Measurements from ENCODE around the gene DOCK10. TPM values are rescaled to one million over a fixed set of nuclear protein-coding genes. Genes with fewer than 3 reads are reported as not detected.

DOCK10 gene
- total RNA-seq, 1 experiment from 2014 or later: 0.15 TPM

DNA sequence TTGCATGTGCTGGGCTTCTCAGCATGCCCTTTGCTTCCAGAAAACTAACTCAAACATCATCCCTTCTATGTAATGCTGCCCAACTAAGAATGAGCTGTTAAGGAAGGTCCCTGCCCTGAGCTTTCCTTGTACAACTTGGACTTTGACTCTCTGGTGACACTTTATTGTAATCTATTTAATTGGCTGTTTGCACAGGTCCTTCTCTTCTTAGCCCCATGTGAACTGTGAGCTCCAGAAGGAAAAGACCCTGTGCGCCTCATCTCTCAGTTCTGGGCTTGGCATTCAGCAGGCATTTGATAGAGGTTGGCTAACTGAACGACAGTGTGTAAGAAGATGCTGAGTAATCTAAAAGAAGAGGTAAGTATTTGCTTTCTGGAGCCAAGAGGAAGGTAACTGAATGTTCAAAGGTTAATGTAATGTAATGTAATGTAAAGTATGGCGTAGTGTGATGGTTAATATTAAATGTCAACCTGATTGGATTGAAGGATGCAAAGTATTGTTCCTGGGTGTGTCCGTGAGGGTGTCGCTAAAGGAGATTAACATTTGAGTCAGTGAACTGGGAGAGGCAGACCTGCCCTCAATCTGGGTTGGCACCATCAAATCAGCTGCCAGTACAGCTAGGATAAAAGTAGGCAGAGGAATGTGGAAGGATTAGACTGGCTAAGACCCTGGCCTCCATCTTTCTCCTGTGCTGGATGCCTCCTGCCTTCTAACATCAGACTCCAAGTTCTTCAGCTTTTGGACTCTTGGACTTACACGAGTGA is 265.3 kb downstream of the DOCK10 start:
- no peaks in the 10 kb centered on the region for H3K4me1 ChIP-seq (ENCODE audit: low read length)
- H3K9me2 ChIP-seq (replicated peaks; ENCODE audit: insufficient read depth, low read length): no peaks in the 10 kb centered on the region
- H3K9ac ChIP-seq (ENCODE audit: low read length): no peak overlapping the region
- H2AFZ ChIP-seq (ENCODE audit: low read length): no peak overlapping the region
- no peak overlapping the region for H3K4me3 ChIP-seq (ENCODE audit: low read length)
- H3K9me3 ChIP-seq (ENCODE audit: low read length): no peaks in the 10 kb centered on the region
- H4K20me1 ChIP-seq (ENCODE audit: insufficient read depth, low read depth, low read length): no peaks in the 10 kb centered on the region
- H3K27ac ChIP-seq (ENCODE audit: low read length): no peak overlapping the region
- no peak for DNase-seq
- no peaks in the 10 kb centered on the region for H3K27me3 ChIP-seq (ENCODE audit: low read length)
- H3K36me3 ChIP-seq (ENCODE audit: insufficient read depth, low read length): no peaks in the 10 kb centered on the region
- H3K4me2 ChIP-seq (ENCODE audit: low read depth, low read length, poor library complexity, severe bottlenecking): no peak overlapping the region
- H3K79me2 ChIP-seq (ENCODE audit: low read length): no peaks in the 10 kb centered on the region

DNA sequence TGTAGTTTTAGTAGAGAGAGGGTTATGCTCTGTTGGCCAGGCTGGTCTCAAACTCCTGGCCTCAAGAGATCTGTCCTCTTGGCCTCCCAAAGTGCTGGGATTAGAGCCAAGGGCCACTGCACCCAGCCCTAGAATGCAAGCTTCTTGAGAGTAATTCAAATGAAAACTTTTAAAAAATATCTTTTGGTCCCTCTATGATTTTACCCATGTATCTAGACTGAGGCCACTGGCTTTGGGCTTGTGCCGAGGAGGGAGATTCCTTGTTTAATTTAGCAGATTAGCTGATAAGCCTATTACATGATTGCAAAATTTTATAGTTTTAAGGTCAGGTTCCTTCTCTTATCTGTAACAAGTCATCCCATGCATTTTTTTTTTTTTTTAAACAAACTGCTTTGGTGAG is 266.6 kb downstream of the DOCK10 start:
- H3K27ac ChIP-seq (ENCODE audit: low read length): no peak overlapping the region
- no peak overlapping the region for H2AFZ ChIP-seq (ENCODE audit: low read length)
- no peaks in the 10 kb centered on the region for H3K36me3 ChIP-seq (ENCODE audit: insufficient read depth, low read length)
- H3K9me3 ChIP-seq (ENCODE audit: low read length): no peaks in the 10 kb centered on the region
- no peak overlapping the region for H3K4me3 ChIP-seq (ENCODE audit: low read length)
- H4K20me1 ChIP-seq (ENCODE audit: insufficient read depth, low read depth, low read length): no peaks in the 10 kb centered on the region
- H3K9me2 ChIP-seq (replicated peaks; ENCODE audit: insufficient read depth, low read length): no peaks in the 10 kb centered on the region
- no peak for DNase-seq
- no peak overlapping the region for H3K9ac ChIP-seq (ENCODE audit: low read length)
- H3K79me2 ChIP-seq (ENCODE audit: low read length): no peaks in the 10 kb centered on the region
- H3K4me1 ChIP-seq (ENCODE audit: low read length): no peaks in the 10 kb centered on the region
- H3K4me2 ChIP-seq (ENCODE audit: low read depth, low read length, poor library complexity, severe bottlenecking): no peak overlapping the region
- H3K27me3 ChIP-seq (ENCODE audit: low read length): no peaks in the 10 kb centered on the region

GRCh38 chr2:224774735-224775134 is 267.5 kb downstream of the DOCK10 start:
- H3K36me3 ChIP-seq (ENCODE audit: insufficient read depth, low read length): no peaks in the 10 kb centered on the region

DNA sequence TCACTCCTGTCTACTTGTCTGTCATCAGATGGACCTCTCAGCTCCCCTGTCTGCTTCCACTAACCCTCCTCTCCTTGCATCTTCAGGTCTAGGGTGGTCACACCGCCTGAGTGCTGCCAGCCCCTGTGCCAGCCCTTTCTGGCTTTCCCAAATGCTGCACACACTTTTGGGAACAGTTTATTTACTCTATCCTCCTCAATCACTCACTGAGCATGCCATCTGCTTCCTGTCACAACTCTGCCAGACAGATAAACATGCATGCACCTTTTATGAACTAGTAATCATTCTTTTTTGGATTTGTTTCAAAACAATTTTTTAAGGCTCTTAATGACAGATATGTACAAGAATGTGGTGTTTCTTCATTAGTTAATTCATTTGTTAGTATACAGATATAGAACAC is 269.8 kb downstream of the DOCK10 start:
- H3K27me3 ChIP-seq (ENCODE audit: low read length): no peaks in the 10 kb centered on the region; the same call in 1 of the 2 replicates
- no peak overlapping the region for H3K27ac ChIP-seq (ENCODE audit: low read length)
- H3K9me2 ChIP-seq (replicated peaks; ENCODE audit: insufficient read depth, low read length): no peaks in the 10 kb centered on the region
- H3K9ac ChIP-seq (ENCODE audit: low read length): no peak overlapping the region
- no peak overlapping the region for H3K4me2 ChIP-seq (ENCODE audit: low read depth, low read length, poor library complexity, severe bottlenecking)
- no peaks in the 10 kb centered on the region for H4K20me1 ChIP-seq (ENCODE audit: insufficient read depth, low read depth, low read length)
- H3K79me2 ChIP-seq (ENCODE audit: low read length): no peaks in the 10 kb centered on the region
- no peaks in the 10 kb centered on the region for H3K9me3 ChIP-seq (ENCODE audit: low read length)
- H3K36me3 ChIP-seq (ENCODE audit: insufficient read depth, low read length): no peaks in the 10 kb centered on the region
- H2AFZ ChIP-seq (ENCODE audit: low read length): no peak overlapping the region
- no peak overlapping the region for H3K4me3 ChIP-seq (ENCODE audit: low read length)
- H3K4me1 ChIP-seq (ENCODE audit: low read length): no peaks in the 10 kb centered on the region
- DNase-seq: no peak

More at GRCh38 chr2:224774735-224775134, 267.5 kb downstream of the DOCK10 start:
- Histone ChIP-seq H3K9ac (ENCODE audit: low read length) (no peak overlapping the region), H3K4me2 (ENCODE audit: low read depth, low read length, poor library complexity, severe bottlenecking) (no peak overlapping the region), H3K79me2 (ENCODE audit: low read length) (no peaks in the 10 kb centered on the region), H3K4me1 (ENCODE audit: low read length) (no peaks in the 10 kb centered on the region), H3K9me2 (replicated peaks; ENCODE audit: insufficient read depth, low read length) (no peaks in the 10 kb centered on the region), H3K27ac (ENCODE audit: low read length) (no peak overlapping the region), H3K27me3 (ENCODE audit: low read length) (no peaks in the 10 kb centered on the region), H4K20me1 (ENCODE audit: insufficient read depth, low read depth, low read length) (no peaks in the 10 kb centered on the region), H2AFZ (ENCODE audit: low read length) (no peak overlapping the region), H3K4me3 (ENCODE audit: low read length) (no peak overlapping the region), H3K9me3 (ENCODE audit: low read length) (no peaks in the 10 kb centered on the region)
- no peak for DNase-seq

GRCh38 chr2:224769489-224769888 is 272.8 kb downstream of the DOCK10 start:
- H3K9ac ChIP-seq (ENCODE audit: low read length): no peak overlapping the region
- H3K27ac ChIP-seq (ENCODE audit: low read length): no peak overlapping the region
- no peaks in the 10 kb centered on the region for H3K36me3 ChIP-seq (ENCODE audit: insufficient read depth, low read length)
- no peak overlapping the region for H2AFZ ChIP-seq (ENCODE audit: low read length)
- H3K27me3 ChIP-seq (ENCODE audit: low read length): no peaks in the 10 kb centered on the region; the same call in 1 of the 2 replicates
- H3K4me1 ChIP-seq (ENCODE audit: low read length): no peaks in the 10 kb centered on the region
- H3K4me2 ChIP-seq (ENCODE audit: low read depth, low read length, poor library complexity, severe bottlenecking): no peak overlapping the region
- H3K79me2 ChIP-seq (ENCODE audit: low read length): no peaks in the 10 kb centered on the region
- no peak overlapping the region for H3K4me3 ChIP-seq (ENCODE audit: low read length)
- DNase-seq: no peak
- H4K20me1 ChIP-seq (ENCODE audit: insufficient read depth, low read depth, low read length): no peaks in the 10 kb centered on the region
- no peaks in the 10 kb centered on the region for H3K9me3 ChIP-seq (ENCODE audit: low read length)
- H3K9me2 ChIP-seq (replicated peaks; ENCODE audit: insufficient read depth, low read length): no peaks in the 10 kb centered on the region

GRCh38 chr2:224764565-224765236 is 277.6 kb downstream of the DOCK10 start:
- H2AFZ ChIP-seq (ENCODE audit: low read length): 0 out of 2 replicates have a peak overlapping the region, but pooled peaks have one; percentile 14

DNA sequence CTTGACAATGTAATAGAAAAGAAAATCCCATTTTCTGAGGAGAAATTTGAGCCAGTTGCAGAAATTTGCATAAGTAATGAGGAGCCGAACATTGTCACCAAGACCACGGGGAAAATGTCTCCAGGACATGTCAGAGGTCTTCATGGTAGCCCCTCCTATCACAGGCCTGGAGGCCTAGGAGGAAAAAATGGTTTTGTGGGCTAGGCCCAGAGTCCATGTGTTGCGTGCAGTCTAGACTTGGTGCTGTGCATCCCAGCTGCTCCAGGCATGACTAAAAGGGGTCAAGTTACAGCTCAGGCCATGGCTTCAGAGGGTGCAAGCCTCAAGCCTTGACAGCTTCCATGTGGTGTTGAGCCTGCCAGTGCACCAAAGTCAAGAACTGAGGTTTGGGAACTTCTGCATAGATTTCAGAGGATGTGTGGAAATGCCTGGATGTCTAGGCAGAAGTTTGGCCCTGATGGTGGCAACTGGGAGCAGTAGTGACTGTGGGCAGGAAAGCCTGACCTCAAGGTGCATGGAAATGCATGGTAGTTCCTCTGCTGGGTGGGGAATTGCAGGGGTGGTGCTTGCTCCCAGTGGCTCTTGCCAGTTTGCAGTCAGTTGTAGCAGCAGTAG is 284.2 kb downstream of the DOCK10 start:
- DNase-seq: no peak
- H3K27ac ChIP-seq (ENCODE audit: low read length): no peak overlapping the region
- H3K4me2 ChIP-seq (ENCODE audit: low read depth, low read length, poor library complexity, severe bottlenecking): no peak overlapping the region
- no peak overlapping the region for H3K4me3 ChIP-seq (ENCODE audit: low read length)
- H3K9me3 ChIP-seq (ENCODE audit: low read length): no peaks in the 10 kb centered on the region; the same call in 1 of the 2 replicates
- no peaks in the 10 kb centered on the region; the same call in 1 of the 2 replicates for H3K27me3 ChIP-seq (ENCODE audit: low read length)
- no peak overlapping the region for H3K9ac ChIP-seq (ENCODE audit: low read length)
- no peak overlapping the region for H2AFZ ChIP-seq (ENCODE audit: low read length)
- H3K9me2 ChIP-seq (replicated peaks; ENCODE audit: insufficient read depth, low read length): no peaks in the 10 kb centered on the region
- no peaks in the 10 kb centered on the region for H3K4me1 ChIP-seq (ENCODE audit: low read length)
- H3K79me2 ChIP-seq (ENCODE audit: low read length): no peaks in the 10 kb centered on the region
- no peaks in the 10 kb centered on the region for H3K36me3 ChIP-seq (ENCODE audit: insufficient read depth, low read length)
- H4K20me1 ChIP-seq (ENCODE audit: insufficient read depth, low read depth, low read length): no peaks in the 10 kb centered on the region

More at GRCh38 chr2:224764565-224765236, 277.6 kb downstream of the DOCK10 start:
- no peaks in the 10 kb centered on the region for H3K36me3 ChIP-seq (ENCODE audit: insufficient read depth, low read length)
- no peaks in the 10 kb centered on the region; the same call in 1 of the 2 replicates for H3K27me3 ChIP-seq (ENCODE audit: low read length)
- no peaks in the 10 kb centered on the region for H3K9me2 ChIP-seq (replicated peaks; ENCODE audit: insufficient read depth, low read length)
- no peaks in the 10 kb centered on the region for H3K4me1 ChIP-seq (ENCODE audit: low read length)
- H3K9ac ChIP-seq (ENCODE audit: low read length): no peak overlapping the region
- H3K9me3 ChIP-seq (ENCODE audit: low read length): no peaks in the 10 kb centered on the region
- H3K4me3 ChIP-seq (ENCODE audit: low read length): no peak overlapping the region
- H4K20me1 ChIP-seq (ENCODE audit: insufficient read depth, low read depth, low read length): no peaks in the 10 kb centered on the region
- no peaks in the 10 kb centered on the region for H3K79me2 ChIP-seq (ENCODE audit: low read length)
- no peak overlapping the region for H3K27ac ChIP-seq (ENCODE audit: low read length)
- no peak for DNase-seq
- no peak overlapping the region for H3K4me2 ChIP-seq (ENCODE audit: low read depth, low read length, poor library complexity, severe bottlenecking)

Measured in Karpas-422 (cell line).